LNCaP clone FGC (cell line): ENCODE measurements around the gene PPFIBP1.
A peak's percentile ranks its signal among the peaks of the same experiment; 100 is the strongest.
"Not testable (repeated sequence)": the region's sequence is repeated elsewhere in the genome, so short reads cannot be mapped to it uniquely, and the experiment has no call there.

Experiments used
- DNase-seq: peaks from one replicate; pipeline ENCODE4 v3.0.0-alpha.2; 2011; ENCODE audit warnings: low read depth
- H3K4me3 ChIP-seq: 2 replicates; pipeline ENCODE4 v1.5.1; 2011; ENCODE audit warnings: mild to moderate bottlenecking, low read depth, low read length, control low read depth
- CTCF ChIP-seq: IDR thresholded peaks from 2 replicates; pipeline ENCODE4 v1.5.1; 2012; ENCODE audit warnings: mild to moderate bottlenecking; ENCODE audit not compliant: control insufficient read depth, insufficient read depth; ENCODE audit errors: extremely low read depth

PPFIBP1 gene

DNA sequence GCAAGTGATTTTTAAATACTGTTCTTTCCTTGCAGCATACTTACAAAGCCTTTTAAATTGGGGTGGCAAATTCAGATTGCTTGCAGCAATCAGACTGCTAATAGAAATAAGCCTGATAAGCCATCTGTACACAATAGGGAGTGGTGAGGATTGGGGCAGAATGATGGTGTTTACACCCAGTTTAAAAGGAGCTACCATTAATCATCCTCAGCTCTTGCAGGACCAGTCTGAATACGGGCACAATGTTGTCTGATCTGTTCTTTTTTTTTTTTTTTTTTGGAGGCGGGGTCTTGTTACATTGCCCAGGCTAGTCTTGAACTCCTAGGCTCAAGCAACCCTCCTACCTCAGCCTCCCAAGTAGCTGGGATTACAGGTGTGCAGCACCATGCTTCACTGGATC lies 122.1 kb downstream of the PPFIBP1 start:
- peak; percentile 40 for DNase-seq
- peak overlapping the region; percentile 5; the same call in 1 of the 2 replicates for H3K4me3 ChIP-seq
- no peak for TF ChIP-seq CTCF

DNA sequence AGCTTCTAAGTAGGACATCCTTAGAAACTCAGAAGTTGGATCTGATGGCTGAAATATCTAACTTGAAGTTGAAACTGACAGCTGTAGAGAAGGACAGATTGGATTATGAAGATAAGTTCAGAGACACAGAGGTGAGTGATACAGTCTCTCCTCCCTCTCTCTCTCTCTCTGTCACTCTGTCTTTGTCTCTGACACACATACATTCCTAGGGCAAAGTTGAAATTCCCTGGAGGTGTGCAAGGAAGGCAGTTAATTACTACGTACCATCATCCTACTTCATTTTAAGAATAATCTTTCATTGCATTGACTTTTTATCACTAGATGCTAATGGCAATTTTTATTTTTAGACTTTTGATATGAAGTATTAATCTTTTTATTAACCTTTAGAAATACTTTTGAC lies 126.0 kb downstream of the PPFIBP1 start:
- no peak for TF ChIP-seq CTCF
- DNase-seq, result no peak
- no peak overlapping the region for H3K4me3 ChIP-seq

GRCh38 chr12:27651201-27651600 lies 127.2 kb downstream of the PPFIBP1 start:
- no peak overlapping the region for H3K4me3 ChIP-seq
- DNase-seq, result no peak
- TF ChIP-seq CTCF, result no peak

GRCh38 chr12:27652174-27652763 lies 128.3 kb downstream of the PPFIBP1 start:
- no peak overlapping the region for H3K4me3 ChIP-seq
- DNase-seq, result peak; percentile 61
- TF ChIP-seq CTCF, result peak; percentile 85

DNA sequence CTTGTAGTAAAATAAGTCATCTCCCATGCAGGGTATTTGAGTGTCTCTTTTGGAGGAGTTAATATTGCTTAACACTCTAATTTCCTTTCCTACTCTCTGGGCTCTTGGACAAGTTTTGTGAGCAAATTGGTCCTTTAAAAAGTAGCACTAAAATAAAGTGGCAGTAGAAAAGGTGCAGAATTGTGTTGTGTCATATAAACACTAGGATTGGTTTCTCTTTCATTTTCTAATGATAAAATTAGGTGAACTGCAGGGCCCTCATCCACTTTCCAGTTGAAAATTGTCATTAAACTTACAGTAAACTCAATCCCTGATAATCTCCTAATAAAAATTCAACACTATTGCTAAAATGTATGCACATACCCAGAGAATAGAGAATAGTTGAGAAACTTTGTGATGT lies 129.7 kb downstream of the PPFIBP1 start:
- H3K4me3 ChIP-seq, result no peak overlapping the region
- no peak for DNase-seq
- TF ChIP-seq CTCF, result no peak

DNA sequence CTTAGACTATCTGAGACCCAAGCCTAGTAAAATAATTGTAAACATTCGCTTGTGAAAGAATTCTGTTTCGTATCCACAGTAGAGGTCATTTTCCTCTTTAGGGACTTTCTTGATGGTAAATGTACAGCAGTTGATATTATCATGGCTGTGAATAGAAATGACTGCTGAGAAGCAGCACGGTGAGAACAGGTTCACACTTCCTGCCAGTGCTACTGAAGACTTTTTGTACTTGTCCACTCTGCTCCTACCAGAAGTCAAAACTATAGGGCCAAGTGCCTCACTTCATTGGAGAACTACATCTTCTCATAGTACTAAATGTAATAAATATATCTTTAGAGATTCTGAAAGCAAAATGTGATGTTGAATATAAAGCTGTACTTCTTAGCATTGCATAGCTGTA lies 131.5 kb downstream of the PPFIBP1 start:
- not testable (repeated sequence) for H3K4me3 ChIP-seq, DNase-seq

DNA sequence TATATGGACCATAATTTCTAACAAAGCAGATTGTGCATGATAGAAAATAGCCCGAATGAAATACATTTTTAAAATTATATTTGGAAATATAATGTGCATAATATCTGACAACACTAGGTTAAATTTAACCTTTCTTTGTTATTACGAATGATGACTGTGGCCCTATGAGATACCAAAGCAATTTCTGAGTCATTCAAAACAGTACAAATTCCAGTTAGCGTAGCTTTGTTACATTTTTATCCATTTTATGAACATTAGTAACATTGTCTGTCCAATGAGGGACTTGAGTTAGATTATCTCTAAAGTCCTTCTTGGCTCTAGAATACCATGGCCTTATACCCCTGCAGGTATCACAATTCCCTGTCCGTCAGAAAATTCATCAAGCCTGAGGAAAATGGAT lies 133.3 kb downstream of the PPFIBP1 start:
- DNase-seq, result no peak
- TF ChIP-seq CTCF, result no peak
- H3K4me3 ChIP-seq, result no peak overlapping the region
